ENCODE results near the gene FAR2. TPM values are rescaled to one million over a fixed set of nuclear protein-coding genes. Genes with fewer than 3 reads are reported as not detected.

The FAR2 gene
- total RNA-seq, 1 donor from 2014 or later, result 6.9 TPM

- H3K4me3 Mint-ChIP-seq (ENCODE audit: unreplicated experiment), result no peak overlapping the region
These were observed 81.9 kb downstream of the FAR2 start for GRCh38 chr12:29230800-29231560.

DNA sequence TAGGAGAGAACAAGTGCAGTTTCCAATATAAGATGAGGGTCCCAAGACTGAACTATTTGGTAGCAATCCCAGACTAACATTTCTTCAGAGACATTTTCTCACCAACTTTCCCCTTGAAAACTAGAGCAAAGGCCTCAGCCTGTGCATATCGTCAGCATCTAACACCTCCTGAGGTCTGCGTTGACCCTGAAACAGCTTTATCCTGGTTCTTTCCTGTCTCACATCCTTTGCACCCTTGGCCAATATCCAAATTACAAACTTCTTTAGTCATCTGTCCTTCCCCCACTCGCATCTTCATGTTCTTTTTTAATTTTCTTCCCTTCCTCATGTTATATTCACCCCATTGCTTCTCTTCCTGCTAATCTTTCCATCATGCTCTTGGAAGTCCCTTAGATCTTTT lies 83.0 kb downstream of the FAR2 start:
- TF ChIP-seq, protein P1, sequence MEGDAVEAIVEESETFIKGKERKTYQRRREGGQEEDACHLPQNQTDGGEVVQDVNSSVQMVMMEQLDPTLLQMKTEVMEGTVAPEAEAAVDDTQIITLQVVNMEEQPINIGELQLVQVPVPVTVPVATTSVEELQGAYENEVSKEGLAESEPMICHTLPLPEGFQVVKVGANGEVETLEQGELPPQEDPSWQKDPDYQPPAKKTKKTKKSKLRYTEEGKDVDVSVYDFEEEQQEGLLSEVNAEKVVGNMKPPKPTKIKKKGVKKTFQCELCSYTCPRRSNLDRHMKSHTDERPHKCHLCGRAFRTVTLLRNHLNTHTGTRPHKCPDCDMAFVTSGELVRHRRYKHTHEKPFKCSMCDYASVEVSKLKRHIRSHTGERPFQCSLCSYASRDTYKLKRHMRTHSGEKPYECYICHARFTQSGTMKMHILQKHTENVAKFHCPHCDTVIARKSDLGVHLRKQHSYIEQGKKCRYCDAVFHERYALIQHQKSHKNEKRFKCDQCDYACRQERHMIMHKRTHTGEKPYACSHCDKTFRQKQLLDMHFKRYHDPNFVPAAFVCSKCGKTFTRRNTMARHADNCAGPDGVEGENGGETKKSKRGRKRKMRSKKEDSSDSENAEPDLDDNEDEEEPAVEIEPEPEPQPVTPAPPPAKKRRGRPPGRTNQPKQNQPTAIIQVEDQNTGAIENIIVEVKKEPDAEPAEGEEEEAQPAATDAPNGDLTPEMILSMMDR (IDR thresholded peaks at IDR 0.05; ENCODE audit: partially characterized antibody, unreplicated experiment), result no peak
- Mint-ChIP-seq H3K27ac (ENCODE audit: unreplicated experiment) (no peak overlapping the region), H3K4me3 (ENCODE audit: unreplicated experiment) (no peak overlapping the region)

More at GRCh38 chr12:29230800-29231560, 81.9 kb downstream of the FAR2 start:
- H3K27me3 Mint-ChIP-seq (ENCODE audit: unreplicated experiment), result no peaks in the 10 kb centered on the region
- TF ChIP-seq, protein P1 (IDR thresholded peaks at IDR 0.05; ENCODE audit: partially characterized antibody, unreplicated experiment), result no peak
- H3K9me3 Mint-ChIP-seq (ENCODE audit: unreplicated experiment), result no peaks in the 10 kb centered on the region
- H3K4me1 Mint-ChIP-seq (ENCODE audit: low read depth, unreplicated experiment), result no peaks in the 10 kb centered on the region
- DNase-seq, result no peak
- H3K36me3 Mint-ChIP-seq (ENCODE audit: unreplicated experiment), result no peaks in the 10 kb centered on the region
- H3K27ac Mint-ChIP-seq (ENCODE audit: unreplicated experiment), result no peak overlapping the region

DNA sequence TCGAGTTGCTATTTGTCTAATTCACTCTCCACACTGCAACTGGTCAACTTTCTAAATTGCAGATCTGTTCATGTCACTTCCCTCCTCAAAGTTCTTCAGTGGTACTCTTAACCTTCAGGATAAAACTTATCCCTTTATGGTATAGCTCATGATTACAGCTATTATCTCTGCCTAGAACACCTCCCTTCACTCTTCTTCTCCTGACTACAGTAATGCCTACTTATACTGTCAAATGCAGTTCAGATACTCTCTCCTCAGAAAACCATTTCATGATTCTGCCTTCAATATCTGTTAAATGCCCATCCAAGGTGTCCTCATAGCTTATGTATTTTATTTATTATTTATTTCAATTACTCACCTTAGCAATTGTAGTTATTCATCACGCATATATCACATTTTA lies 85.5 kb downstream of the FAR2 start:
- no peak for DNase-seq
- Mint-ChIP-seq H3K9me3 (ENCODE audit: unreplicated experiment) (no peaks in the 10 kb centered on the region), H3K4me3 (ENCODE audit: unreplicated experiment) (no peak overlapping the region), H3K27ac (ENCODE audit: unreplicated experiment) (no peak overlapping the region), H3K4me1 (ENCODE audit: low read depth, unreplicated experiment) (no peaks in the 10 kb centered on the region), H3K36me3 (ENCODE audit: unreplicated experiment) (no peaks in the 10 kb centered on the region), H3K27me3 (ENCODE audit: unreplicated experiment) (no peaks in the 10 kb centered on the region)
- TF ChIP-seq, protein P1 (IDR thresholded peaks at IDR 0.05; ENCODE audit: partially characterized antibody, unreplicated experiment), result no peak

More for the DNA sequence above, 83.0 kb downstream of the FAR2 start:
- DNase-seq, result no peak
- no peaks in the 10 kb centered on the region for H3K4me1 Mint-ChIP-seq (ENCODE audit: low read depth, unreplicated experiment)
- H3K36me3 Mint-ChIP-seq (ENCODE audit: unreplicated experiment), result no peaks in the 10 kb centered on the region
- H3K27me3 Mint-ChIP-seq (ENCODE audit: unreplicated experiment), result no peaks in the 10 kb centered on the region
- H3K9me3 Mint-ChIP-seq (ENCODE audit: unreplicated experiment), result no peaks in the 10 kb centered on the region

DNA sequence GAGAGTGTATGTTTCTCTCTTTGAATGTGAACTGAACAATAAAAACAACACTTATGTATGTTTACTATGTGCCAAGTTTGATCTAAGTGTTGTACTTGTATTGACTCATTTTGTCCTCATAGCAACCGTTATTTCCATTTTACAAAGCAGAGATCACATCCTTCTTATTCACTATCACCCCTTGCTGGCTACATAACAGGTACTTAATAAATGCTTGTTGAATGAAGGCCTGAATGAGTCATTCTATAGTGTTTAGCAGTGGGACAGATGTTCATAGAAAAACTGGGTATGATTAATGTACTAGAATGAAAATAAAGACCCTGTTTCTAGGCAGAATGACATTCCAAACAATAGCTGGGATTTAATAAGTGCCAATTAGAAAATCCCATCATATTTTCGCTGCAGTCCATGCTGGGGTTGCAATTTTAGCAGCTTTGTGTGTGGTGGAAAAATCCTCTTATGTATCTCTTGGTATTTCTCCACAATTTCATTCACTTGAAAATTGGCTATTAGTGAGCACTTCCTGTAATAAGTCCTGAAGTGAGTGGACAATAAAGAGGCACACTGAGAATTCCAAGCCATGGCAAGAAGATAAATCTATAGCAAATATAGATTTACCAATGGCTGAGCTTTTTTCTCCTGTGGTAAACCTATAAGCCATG lies 86.0 kb downstream of the FAR2 start:
- H3K4me3 Mint-ChIP-seq (ENCODE audit: unreplicated experiment), result no peak overlapping the region
- TF ChIP-seq, protein P1 (IDR thresholded peaks at IDR 0.05; ENCODE audit: partially characterized antibody, unreplicated experiment), result no peak
- H3K27ac Mint-ChIP-seq (ENCODE audit: unreplicated experiment), result no peak overlapping the region
- H3K4me1 Mint-ChIP-seq (ENCODE audit: low read depth, unreplicated experiment), result no peaks in the 10 kb centered on the region
- no peaks in the 10 kb centered on the region for H3K9me3 Mint-ChIP-seq (ENCODE audit: unreplicated experiment)
- no peaks in the 10 kb centered on the region for H3K36me3 Mint-ChIP-seq (ENCODE audit: unreplicated experiment)
- DNase-seq, result no peak
- no peaks in the 10 kb centered on the region for H3K27me3 Mint-ChIP-seq (ENCODE audit: unreplicated experiment)

GRCh38 chr12:29238822-29239291 lies 89.8 kb downstream of the FAR2 start:
- Mint-ChIP-seq H3K27ac (ENCODE audit: unreplicated experiment) (no peak overlapping the region), H3K36me3 (ENCODE audit: unreplicated experiment) (no peaks in the 10 kb centered on the region), H3K4me3 (ENCODE audit: unreplicated experiment) (no peak overlapping the region), H3K27me3 (ENCODE audit: unreplicated experiment) (no peaks in the 10 kb centered on the region), H3K4me1 (ENCODE audit: low read depth, unreplicated experiment) (peaks cover 16% of the 10 kb centered on the region), H3K9me3 (ENCODE audit: unreplicated experiment) (no peaks in the 10 kb centered on the region)
- no peak for DNase-seq
- TF ChIP-seq, protein P1 (IDR thresholded peaks at IDR 0.05; ENCODE audit: partially characterized antibody, unreplicated experiment), result no peak
